HG03039 (cell line): ENCODE results near the gene KRT40.

Experiments used
- ATAC-seq: cut with Tn5 transposase; IDR thresholded peaks from one replicate; pipeline ENCODE4 v1.9.1; 2021; ENCODE audit warnings: mild to moderate bottlenecking, moderate library complexity; ENCODE audit not compliant: unreplicated experiment

Gene KRT40

GRCh38 chr17:40953881-40954280 lies 30.2 kb downstream of the KRT40 start:
- no peak for ATAC-seq

- no peak for ATAC-seq
These were observed 31.5 kb downstream of the KRT40 start for GRCh38 chr17:40952661-40953060.

GRCh38 chr17:40952154-40952553 lies 32.0 kb downstream of the KRT40 start:
- no peak for ATAC-seq

- no peak for ATAC-seq
These were observed 33.0 kb downstream of the KRT40 start for GRCh38 chr17:40951011-40951622.

- ATAC-seq, result no peak
These were observed 34.0 kb downstream of the KRT40 start for GRCh38 chr17:40950176-40950575.

GRCh38 chr17:40949418-40949817 lies 34.7 kb downstream of the KRT40 start:
- ATAC-seq, result no peak

GRCh38 chr17:40947929-40948328 lies 36.2 kb downstream of the KRT40 start:
- ATAC-seq, result no peak

GRCh38 chr17:40945414-40945813 lies 38.7 kb downstream of the KRT40 start:
- no peak for ATAC-seq

GRCh38 chr17:40944531-40944930 lies 39.6 kb downstream of the KRT40 start:
- ATAC-seq, result no peak

- ATAC-seq, result no peak
These were observed 41.6 kb downstream of the KRT40 start for GRCh38 chr17:40942553-40942952.

GRCh38 chr17:40940266-40940665 lies 43.9 kb downstream of the KRT40 start:
- ATAC-seq, result no peak

GRCh38 chr17:40938981-40939380 lies 45.1 kb downstream of the KRT40 start:
- ATAC-seq, result no peak

- no peak for ATAC-seq
These were observed 46.7 kb downstream of the KRT40 start, which contains the start of gene KRT23 for GRCh38 chr17:40937384-40937819. KRT23 (minus strand) TSS chr17:40937646; CDS start chr17:40936603, 1,043 bp downstream.

GRCh38 chr17:40936976-40937375 lies 47.1 kb downstream of the KRT40 start:
- ATAC-seq, result no peak

- no peak for ATAC-seq
These were observed 47.6 kb downstream of the KRT40 start for GRCh38 chr17:40936437-40936971.

GRCh38 chr17:40935624-40936023 lies 48.5 kb downstream of the KRT40 start:
- ATAC-seq, result no peak

- no peak for ATAC-seq
These were observed 51.5 kb downstream of the KRT40 start for GRCh38 chr17:40932608-40933007.

- ATAC-seq, result no peak
These were observed 52.8 kb downstream of the KRT40 start for GRCh38 chr17:40931311-40931710.
